Calu3 (cell line): ENCODE results near the gene DCHS2. TPM values are rescaled to one million over a fixed set of nuclear protein-coding genes. Genes with fewer than 3 reads are reported as not detected.

Experiments
- BruUV-seq: library from RNA; stranded (reverse); fragments of 400-500 nt; replicated peaks from 2 replicates; lab custom pipeline; 2021; lab: Mats Ljungman, UMichigan
- CTCF ChIA-PET: fragments of 300-600 bp; sonication (Branson Sonifier 250); formaldehyde crosslinking; loops from one replicate; lab custom pipeline; 2022; ENCODE audit warnings: antibody characterized with exemption; lab: Charles Lee
- DNase-seq: peaks from one replicate; pipeline ENCODE4 v3.0.0; 2022
- H3K27ac Mint-ChIP-seq: one replicate; pipeline ENCODE4 v1.8.0; 2022; ENCODE audit warnings: mixed read lengths; ENCODE audit not compliant: unreplicated experiment
- H3K27me3 Mint-ChIP-seq: one replicate; pipeline ENCODE4 v1.8.0; 2022; ENCODE audit warnings: mixed read lengths; ENCODE audit not compliant: unreplicated experiment
- H3K36me3 Mint-ChIP-seq: one replicate; pipeline ENCODE4 v1.8.0; 2022; ENCODE audit warnings: mild to moderate bottlenecking, moderate library complexity, mixed read lengths; ENCODE audit not compliant: insufficient read depth, unreplicated experiment
- H3K4me1 Mint-ChIP-seq: one replicate; pipeline ENCODE4 v1.8.0; 2022; ENCODE audit warnings: mild to moderate bottlenecking, low read depth, mixed read lengths; ENCODE audit not compliant: unreplicated experiment
- H3K4me3 Mint-ChIP-seq: one replicate; pipeline ENCODE4 v1.8.0; 2022; ENCODE audit warnings: mild to moderate bottlenecking, low read depth, moderate library complexity, mixed read lengths; ENCODE audit not compliant: unreplicated experiment
- H3K9me3 Mint-ChIP-seq: one replicate; pipeline ENCODE4 v1.8.0; 2022; ENCODE audit warnings: low read depth, mixed read lengths; ENCODE audit not compliant: unreplicated experiment
- CTCF ChIP-seq: fragments of 200-600 bp; IDR thresholded peaks from one replicate; pipeline ENCODE4 v1.8.0; 2022; ENCODE audit warnings: antibody characterized with exemption; ENCODE audit not compliant: unreplicated experiment
- intact Hi-C: fragments of 100-400 bp; cut with micrococcal nuclease; formaldehyde crosslinking; loops from one replicate; pipeline ENCODE4 v1.10.0; 2022; ENCODE audit not compliant: unreplicated experiment
- total RNA-seq: library from RNA; stranded (reverse); gene quantifications from 2 replicates; pipeline ENCODE4 v1.2.3, GENCODE V29; 2022

Gene DCHS2
- total RNA-seq, 1 experiment from 2014 or later, result 0.07 TPM

GRCh38 chr4:154444958-154445357, 46.6 kb downstream of the DCHS2 start:
- no peak overlapping the region for H3K4me3 Mint-ChIP-seq
- no peaks in the 10 kb centered on the region for H3K9me3 Mint-ChIP-seq
- intact Hi-C loops, result no loop called here
- BruUV-seq, result no TSS peak
- H3K4me1 Mint-ChIP-seq, result no peaks in the 10 kb centered on the region
- TF ChIP-seq CTCF, result no peak
- H3K27me3 Mint-ChIP-seq, result peaks cover 15% of the 10 kb centered on the region
- CTCF ChIA-PET, result no interaction called here
- DNase-seq, result no peak
- H3K27ac Mint-ChIP-seq, result no peak overlapping the region
- H3K36me3 Mint-ChIP-seq, result no peaks in the 10 kb centered on the region

- H3K36me3 Mint-ChIP-seq, result no peaks in the 10 kb centered on the region
- H3K27me3 Mint-ChIP-seq, result no peaks in the 10 kb centered on the region
These were observed 49.6 kb downstream of the DCHS2 start for GRCh38 chr4:154441982-154442381.

GRCh38 chr4:154441124-154441523, 50.5 kb downstream of the DCHS2 start:
- BruUV-seq, result no TSS peak
- Mint-ChIP-seq H3K27ac (no peak overlapping the region), H3K4me1 (no peaks in the 10 kb centered on the region), H3K27me3 (no peaks in the 10 kb centered on the region), H3K9me3 (no peaks in the 10 kb centered on the region), H3K4me3 (no peak overlapping the region), H3K36me3 (no peaks in the 10 kb centered on the region)
- CTCF ChIA-PET, result no interaction called here
- TF ChIP-seq CTCF, result no peak
- intact Hi-C loops, result no loop called here
- DNase-seq, result no peak

More at GRCh38 chr4:154441982-154442381, 49.6 kb downstream of the DCHS2 start:
- no TSS peak for BruUV-seq
- Mint-ChIP-seq H3K9me3 (no peaks in the 10 kb centered on the region), H3K4me1 (no peaks in the 10 kb centered on the region), H3K27ac (no peak overlapping the region), H3K4me3 (no peak overlapping the region)
- intact Hi-C loops, result no loop called here
- TF ChIP-seq CTCF, result no peak
- no peak for DNase-seq
- CTCF ChIA-PET, result interaction anchor here (0.5 kb wide), 1 partner anchor 245 kb away, joined by 3 read pairs; no protein-coding TSS in a partner anchor

GRCh38 chr4:154439224-154439623, 52.4 kb downstream of the DCHS2 start:
- no peaks in the 10 kb centered on the region for H3K4me1 Mint-ChIP-seq
- CTCF ChIA-PET, result no interaction called here
- TF ChIP-seq CTCF, result no peak
- H3K27me3 Mint-ChIP-seq, result no peaks in the 10 kb centered on the region
- no peaks in the 10 kb centered on the region for H3K9me3 Mint-ChIP-seq
- no peaks in the 10 kb centered on the region for H3K36me3 Mint-ChIP-seq
- H3K4me3 Mint-ChIP-seq, result no peak overlapping the region
- intact Hi-C loops, result no loop called here
- no peak for DNase-seq
- BruUV-seq, result no TSS peak
- H3K27ac Mint-ChIP-seq, result no peak overlapping the region
